HG03460 (cell line): ENCODE results near the gene WWOX.
"Not testable (repeated sequence)": the region's sequence is repeated elsewhere in the genome, so short reads cannot be mapped to it uniquely, and the experiment has no call there.

Source experiments
- ATAC-seq: cut with Tn5 transposase; IDR thresholded peaks from one replicate; pipeline ENCODE4 v1.9.1; 2021; ENCODE audit not compliant: unreplicated experiment

Gene WWOX

DNA sequence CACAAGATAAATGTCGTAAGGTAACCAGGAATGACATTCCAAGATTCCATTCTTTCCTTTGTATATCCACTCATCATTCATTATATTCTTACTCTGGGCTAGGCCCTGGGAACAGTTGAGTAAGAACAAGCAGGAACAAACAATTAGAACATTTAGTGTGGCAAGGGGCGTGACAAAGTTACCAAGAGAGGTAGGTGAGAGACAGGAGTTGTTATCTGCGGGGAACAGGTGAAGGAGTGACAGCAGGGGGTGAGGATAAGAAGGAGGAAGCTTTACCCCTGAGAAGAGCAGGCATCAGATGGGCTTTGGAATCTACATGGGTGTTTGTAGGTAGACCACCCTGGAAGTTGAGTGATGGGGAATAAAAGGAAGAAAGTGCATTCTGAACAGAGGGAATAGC lies 568.9 kb downstream of the WWOX start:
- ATAC-seq: no peak

DNA sequence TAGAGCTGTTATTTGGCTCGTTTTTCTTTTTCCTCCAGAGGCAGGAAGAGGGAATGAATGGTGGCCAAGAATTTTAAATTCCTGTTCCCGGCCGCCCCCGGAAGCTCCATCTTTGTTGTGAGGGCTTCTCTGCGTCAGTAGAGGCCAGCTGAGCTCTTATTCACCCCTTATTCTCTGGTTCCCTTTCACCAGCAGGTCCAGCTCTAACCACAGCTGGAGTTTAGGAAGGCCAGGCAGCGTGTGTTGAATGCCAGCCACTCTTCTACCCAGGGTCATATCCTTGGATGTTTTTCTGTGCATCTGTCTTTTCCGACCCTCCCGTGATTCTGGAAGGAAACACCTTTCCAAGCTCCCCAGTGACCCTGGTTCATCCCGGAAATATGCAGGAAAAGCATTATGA lies 570.5 kb downstream of the WWOX start:
- ATAC-seq: no peak

DNA sequence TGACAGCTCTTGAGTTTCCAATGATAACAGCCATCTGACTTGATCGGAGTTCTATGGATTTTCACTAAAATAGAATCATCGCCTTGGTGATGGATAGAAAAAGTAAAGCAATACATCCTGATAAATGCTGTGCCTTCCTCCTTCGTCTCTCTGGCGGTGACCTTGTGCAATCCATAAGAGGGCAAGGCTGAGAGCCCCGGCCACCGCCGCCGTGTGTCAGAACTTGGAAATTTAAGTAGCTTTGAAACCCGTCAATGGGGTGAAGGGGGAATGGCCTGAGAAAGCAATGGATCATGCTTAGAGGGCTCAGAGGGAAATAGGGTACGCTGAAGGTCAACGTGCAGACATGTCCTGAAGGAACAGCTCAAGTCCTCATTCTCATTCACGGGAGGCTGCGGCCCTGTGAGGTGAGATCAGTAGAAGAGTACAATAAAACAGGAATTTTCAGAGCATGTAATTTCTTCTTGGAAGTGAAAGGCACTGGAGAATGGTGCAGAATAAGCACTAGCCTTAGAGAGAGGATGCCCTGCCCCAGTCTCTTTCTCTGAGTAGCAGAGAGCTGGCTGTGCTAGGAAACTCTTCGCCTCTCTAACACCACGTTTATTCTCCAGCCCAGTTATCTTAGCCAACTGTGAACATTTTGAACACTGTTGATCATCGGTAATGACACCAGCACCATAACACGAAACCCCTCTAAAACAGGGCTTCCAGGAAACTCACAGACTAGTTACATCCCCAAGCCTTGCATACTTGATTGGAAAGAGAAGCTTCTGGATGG lies 573.5 kb downstream of the WWOX start:
- no peak for ATAC-seq

DNA sequence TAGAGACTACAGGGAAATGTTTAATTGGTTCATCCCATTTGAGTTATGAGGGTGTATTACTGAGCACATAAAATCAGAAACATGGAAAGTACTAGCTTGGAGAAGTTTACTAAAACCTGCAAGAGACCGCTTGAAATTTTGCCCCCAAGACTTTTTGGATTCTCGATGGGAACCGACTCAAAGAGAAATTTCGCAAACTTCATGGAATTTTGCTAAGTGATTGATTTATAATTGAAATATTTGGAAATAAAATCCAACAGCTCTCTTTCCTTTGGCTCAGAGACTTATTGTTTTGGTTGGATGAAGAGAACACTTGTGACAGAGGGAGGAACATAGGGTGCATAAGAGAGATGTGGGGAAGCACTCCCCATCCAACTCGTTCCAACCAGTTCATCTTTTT lies 574.4 kb downstream of the WWOX start:
- no peak for ATAC-seq

DNA sequence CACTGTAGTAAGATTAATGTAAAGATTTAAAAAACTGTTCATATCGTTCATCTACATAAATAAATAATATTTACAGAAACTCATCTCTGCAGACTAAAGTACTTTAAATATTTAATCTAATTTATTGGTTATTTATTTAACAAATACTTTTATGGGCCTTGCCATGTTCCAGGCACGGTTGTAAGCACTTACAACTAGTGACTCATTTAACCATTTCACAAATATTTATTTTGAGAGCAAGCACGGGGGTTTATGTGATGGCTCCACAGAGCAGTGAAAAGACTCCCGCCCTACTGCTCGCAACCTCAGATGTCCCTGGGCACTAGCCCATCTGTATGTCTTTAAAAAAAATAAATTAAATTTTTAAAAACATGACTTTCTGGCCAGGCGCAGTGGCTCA lies 575.9 kb downstream of the WWOX start:
- ATAC-seq: no peak

DNA sequence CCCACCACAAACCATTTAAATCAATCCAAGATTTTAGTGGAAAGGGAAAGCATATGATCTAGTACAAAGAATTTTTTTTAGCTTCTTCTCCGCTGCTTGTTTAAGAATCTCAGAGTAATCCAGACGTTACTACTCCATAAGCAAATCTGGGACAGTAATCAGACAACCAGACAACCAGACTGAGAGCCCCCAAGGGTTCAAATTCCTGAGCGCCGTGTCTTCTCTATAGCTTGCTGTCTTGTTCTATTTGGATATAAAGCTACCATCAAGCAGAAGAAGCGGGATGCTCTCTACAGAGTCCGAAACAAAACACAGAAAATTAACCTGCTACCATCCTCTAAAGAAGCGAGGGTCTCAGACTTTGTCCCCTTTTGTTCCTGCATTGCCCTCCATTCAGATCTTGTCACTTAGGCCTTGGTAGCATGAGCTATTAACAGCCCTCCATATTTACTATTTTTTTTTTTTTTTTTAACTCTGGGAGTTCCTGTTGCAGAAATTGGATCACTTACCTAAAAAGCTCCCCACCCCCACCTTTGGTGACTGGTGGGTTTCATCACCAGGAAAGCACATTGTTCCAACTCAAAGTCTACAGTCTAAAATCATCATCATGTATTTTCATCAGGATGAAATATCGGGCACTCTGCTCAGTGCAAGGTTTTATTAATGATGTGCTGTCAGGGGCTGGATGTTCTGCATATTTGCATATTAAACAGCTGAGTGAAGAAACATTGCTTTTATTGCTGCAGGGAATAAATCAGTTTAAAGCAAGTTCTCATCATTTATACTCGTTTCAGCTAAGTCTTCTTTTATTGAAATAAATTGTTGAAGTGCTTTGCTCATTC lies 576.7 kb downstream of the WWOX start:
- no peak for ATAC-seq

DNA sequence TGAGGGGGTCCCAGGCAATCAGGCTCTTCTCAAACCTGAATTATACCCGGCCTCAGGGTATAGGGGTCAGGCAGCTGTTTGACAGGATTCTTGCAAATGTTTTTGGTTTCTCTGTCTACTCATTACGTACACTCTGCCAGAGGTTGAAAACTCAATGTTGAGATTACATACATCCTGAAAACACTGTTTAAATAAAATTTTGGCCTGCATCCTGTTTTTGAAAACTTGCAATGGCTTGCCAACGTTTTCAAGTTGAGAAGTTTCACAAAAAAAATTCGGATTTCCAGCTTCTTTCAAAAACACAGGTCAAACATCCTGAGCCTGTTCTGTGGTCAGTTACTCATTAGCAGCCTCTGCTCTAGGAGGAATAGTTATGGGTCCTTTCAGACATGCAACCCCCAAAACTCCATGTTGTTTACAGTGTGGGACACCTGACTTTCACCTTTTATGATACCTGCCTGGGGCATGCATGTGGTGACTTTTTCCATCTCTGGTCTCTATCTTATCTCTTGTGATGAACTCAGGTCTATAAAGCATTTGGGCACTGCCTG lies 577.8 kb downstream of the WWOX start:
- ATAC-seq: no peak

DNA sequence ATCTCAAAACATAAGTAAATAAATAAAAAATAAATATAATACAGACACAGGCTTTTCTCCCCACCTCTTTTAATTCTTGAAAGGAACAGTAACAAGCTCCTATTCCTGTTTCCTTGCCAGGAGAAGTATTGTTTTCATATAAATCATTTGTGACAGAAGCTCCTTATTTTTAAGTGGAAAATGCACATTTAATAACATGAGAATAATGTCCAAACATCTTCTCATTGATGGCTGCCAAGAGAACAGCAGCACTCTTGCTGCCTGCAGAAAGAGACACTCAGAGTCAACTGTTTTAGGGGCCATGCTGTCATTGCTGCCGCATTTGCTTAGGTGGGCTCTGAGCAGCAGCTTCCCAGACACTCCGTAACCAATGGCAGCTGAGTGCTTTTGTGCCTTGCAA lies 580.1 kb downstream of the WWOX start:
- ATAC-seq: no peak

DNA sequence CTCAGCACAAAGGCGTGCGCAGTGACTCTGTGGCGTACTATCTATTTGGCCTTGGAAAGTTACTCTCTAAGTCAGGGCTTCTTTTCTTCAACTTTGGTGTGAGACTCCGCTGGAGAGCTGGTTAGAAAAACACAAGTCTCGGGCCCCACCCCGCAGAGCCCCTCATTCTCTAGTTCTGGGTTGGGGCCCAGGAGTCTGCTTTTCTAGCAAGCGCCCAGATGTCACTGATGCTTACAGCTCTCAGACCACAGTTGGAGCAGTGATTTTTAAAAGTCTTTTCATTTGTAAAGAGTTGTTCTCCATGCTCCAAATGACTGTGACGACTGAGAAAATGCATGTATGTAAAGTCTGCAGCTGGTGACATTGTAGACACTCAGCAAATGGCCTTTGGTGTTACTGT lies 582.3 kb downstream of the WWOX start:
- no peak for ATAC-seq

DNA sequence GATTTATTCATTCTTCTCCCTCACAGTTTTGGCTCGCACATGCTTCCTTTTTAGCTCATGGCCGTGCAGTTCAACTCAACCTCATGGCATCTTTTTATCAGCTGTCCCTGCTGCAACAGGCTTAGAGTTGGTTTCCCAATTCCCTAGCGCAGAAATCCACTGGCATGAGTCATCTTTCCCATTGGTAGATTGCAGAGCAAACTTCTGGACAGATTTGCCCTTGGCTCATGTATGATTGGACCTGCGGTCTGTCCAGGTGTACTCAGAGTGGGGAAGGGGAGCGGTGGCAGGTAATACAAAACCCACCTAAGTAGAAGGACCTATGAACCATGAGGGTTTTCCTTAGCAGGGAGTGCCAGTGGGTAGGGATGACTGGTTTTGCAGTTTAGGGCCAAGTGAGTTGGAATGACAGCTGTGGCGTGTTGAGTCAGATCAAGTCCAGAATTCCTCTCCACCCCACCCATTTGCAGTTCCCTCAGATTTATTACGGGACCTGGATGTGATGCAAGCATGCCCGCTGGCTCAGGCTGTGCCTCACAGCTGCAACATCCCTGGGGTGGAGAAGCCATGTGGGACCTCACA lies 584.7 kb downstream of the WWOX start:
- ATAC-seq: no peak

DNA sequence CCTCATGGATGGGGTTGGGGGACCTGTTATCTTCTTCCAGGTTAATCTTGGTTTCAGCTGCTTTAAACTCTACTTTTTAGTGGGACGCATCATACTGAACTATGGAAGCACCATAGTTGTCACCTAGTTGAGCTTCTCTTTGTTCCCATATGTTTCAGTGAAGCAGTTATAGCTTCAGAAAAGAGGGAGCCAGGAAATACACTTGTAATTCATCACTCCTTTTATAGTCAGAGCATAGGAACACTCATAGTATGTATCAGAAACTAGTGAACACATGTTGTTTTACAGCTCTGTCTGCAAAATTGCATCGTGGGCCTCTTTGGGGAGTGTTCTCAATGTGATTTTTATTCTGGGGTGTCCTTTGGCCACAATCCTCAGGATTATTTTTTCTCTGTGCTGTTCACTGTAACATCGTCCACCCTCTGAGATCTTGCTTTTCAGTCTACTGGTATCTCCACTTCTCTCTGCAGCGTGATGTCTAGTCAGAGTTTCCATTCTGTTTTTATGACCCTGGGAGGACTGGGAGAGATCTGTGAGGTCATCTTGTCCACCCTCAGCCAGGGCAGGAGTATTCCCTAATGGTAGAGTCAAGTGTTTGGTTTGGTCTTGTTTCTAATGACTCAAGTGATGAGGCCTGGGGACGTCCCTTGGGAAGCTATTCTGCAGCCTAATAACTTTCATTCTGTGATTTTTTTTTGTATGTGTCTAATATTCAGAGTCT lies 585.4 kb downstream of the WWOX start:
- ATAC-seq: no peak

DNA sequence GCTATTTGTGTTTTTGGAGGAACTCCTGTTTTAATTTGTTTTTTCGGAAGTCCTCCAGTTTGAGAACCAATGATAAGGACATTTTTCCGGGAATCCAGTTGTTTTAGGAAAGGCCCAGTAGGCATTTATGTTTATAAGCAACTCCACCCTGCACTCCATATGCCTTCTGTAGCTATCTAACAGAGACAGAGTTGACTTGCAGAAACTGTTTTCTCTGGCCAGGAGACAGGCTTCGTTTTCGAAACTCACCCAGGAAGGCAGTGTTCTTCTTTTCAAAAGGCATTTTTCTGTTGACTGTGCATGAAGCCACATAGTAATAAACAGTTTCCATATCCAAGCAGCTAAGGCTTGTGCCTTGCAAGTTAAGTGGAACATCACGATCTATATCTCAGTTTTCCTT lies 587.1 kb downstream of the WWOX start:
- no peak for ATAC-seq

DNA sequence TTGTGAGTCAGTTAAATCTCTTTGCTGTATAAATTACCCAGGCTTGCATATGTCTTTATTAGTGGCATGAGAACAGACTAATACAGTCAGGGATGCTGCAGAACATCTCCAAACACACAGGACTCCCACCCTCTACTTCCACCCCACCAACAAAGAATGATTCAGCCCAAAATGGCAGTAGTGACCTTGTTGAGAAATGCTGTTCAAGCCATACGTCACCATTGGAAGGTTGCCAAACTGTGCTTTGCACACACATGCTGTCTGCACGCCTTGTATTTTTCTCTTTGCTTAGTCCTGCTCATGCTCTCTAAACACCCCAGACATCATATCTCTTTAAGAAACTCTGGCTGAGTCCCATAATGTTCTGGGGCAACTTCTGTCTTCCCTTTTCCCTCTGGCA lies 589.6 kb downstream of the WWOX start:
- no peak for ATAC-seq

DNA sequence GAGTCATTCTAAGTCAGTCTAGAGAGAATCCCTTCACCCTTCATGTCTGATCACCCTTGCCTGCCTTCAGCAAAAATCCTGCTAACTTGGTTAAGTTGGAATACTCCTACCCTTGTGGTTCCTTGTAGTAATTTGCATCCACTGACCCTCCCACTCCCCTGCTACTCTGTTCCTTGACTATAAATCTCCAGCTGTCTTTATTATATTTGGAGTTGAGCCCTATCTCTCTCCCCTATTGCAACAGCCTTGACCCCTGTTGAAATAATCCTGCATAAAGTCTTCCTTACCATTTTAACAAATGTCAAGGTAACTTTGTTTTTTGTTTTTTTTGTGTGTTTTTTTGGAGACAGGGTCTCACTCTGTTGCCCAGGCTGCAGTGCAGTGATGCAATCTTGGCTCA lies 590.1 kb downstream of the WWOX start:
- ATAC-seq: no peak

DNA sequence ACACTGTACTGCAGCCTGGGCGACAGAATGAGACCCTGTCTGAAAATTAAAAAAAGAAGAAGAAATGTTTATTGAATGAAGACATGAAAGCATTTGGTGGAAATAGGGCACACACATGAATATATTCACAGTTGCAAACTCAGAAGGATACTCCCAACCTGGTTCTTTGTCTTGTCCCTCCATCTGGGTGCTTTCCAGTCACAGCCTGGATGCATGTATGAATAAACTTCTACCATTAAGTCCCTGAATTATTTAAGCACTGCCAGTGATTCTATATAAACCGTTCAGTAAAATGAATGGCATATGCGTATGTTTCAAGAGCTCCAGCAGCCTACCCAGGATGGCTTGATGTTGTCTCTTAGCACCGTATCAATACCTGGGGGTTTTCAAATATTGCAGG lies 591.1 kb downstream of the WWOX start:
- no peak for ATAC-seq

DNA sequence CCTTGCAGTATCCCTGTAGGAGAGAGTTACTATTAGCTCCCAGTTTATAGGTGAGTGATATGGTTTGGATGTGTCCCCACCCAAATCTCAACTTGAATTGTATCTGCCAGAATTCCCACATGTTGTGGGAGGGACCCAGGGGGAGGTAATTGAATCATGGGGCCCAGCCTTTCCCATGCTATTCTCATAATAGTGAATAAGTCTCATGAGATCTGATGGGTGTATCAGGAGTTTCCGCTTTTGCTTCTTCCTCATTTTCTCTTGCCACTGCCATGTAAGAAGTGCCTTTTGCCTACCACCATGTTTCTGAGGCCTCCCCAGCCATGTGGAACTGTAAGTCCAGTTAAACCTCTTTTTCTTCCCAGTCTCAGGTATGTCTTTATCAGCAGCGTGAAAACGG lies 592.3 kb downstream of the WWOX start:
- ATAC-seq: not testable (repeated sequence)

DNA sequence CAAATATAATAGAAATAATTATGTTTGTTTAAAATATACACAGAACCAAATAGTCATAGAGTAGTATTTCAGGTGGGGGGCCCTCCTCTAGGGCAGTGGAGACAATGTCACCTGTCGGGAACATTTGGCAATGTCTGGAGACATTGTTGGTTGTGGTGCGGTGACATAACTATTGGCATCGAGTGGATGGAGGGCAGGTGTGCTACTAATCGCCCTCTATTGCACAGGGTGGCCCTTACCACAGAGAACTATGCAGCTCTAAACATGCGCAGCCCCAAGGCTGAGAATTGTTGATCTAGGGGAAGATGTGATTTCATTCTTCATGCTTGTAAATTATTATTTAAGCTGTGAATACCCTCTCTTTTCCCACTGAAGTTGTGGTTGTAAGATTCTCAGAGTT lies 594.0 kb downstream of the WWOX start:
- ATAC-seq: no peak

DNA sequence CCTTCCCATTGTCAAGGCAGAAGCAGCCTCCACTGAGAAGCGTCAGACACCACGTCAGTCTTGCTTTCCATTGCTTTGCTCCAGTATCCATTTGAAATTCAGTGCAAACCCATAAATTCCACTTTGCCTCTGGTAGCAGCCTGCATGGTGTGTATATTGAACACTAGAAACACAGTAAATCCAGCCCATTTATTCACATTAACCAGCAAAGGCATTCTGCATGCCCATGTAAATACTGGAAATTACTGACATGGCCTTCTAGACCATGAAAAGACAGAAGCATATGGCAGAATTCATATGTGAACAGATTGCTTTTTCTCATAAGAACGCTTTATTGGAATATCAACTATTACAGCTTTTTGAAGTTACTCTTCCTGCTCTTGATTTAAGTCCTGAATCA lies 595.0 kb downstream of the WWOX start:
- no peak for ATAC-seq

DNA sequence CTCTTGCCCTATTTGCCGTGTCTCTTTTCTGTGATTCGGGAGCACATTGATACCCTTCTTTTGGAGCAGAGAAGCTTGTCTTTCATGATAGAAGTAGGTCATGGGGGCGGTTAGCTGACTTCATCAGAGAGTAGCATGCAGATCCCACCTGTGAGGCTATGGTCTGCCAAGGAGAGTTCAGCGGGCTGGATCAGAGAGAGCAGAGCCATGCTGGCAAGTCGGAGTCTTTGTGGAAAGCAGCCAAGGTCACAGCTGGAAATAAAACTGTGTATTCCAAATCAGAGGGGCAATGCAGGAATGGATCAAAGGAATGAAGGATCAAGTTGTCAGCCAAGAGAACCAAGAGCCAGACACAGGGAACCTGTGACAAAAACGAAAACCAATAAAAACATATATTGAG lies 595.9 kb downstream of the WWOX start:
- no peak for ATAC-seq

DNA sequence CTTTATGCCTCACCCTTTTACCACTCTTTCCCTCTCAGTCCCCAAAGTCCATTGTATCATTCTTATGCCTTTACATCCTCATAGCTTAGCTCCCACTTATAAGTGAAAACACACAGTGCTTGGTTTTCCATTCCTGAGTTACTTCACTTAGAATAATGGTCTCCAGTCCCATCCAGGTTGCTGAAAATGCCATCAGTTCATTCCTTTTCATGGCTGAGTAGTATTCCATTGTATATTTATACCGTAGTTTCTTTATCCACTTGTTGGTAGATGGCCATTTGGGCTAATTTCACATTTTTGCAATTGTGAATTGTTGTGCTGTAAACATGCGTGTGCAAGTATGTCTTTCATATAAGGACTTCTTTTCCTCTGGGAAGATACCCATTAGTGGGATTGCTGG lies 597.3 kb downstream of the WWOX start:
- ATAC-seq: no peak

DNA sequence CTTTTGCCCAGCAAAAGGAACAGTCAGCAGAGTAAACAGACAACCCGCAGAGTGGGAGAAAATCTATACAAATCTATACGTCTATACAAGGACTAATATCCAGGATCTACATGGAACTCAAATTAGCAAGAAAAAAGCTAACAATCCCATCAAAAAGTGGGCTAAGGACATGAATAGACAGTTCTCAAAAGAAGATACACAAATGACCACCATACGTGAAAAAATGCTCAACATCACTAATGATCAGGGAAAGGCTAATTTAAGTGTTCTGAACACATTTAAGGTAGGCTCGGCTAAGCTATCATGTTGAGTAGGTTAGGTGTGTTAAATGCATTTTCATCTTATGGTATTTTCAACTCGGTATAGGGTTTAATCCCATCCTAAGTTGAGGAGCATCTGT lies 598.0 kb downstream of the WWOX start:
- no peak for ATAC-seq
